HG02763 (cell line): ENCODE measurements around the gene CLCN2.
"Not testable (repeated sequence)": the region's sequence is repeated elsewhere in the genome, so short reads cannot be mapped to it uniquely, and the experiment has no call there.

Experiments used
- ATAC-seq: cut with Tn5 transposase; IDR thresholded peaks from one replicate; pipeline ENCODE4 v1.9.1; 2021; ENCODE audit warnings: mild to moderate bottlenecking, moderate library complexity; ENCODE audit not compliant: unreplicated experiment

CLCN2 gene

DNA sequence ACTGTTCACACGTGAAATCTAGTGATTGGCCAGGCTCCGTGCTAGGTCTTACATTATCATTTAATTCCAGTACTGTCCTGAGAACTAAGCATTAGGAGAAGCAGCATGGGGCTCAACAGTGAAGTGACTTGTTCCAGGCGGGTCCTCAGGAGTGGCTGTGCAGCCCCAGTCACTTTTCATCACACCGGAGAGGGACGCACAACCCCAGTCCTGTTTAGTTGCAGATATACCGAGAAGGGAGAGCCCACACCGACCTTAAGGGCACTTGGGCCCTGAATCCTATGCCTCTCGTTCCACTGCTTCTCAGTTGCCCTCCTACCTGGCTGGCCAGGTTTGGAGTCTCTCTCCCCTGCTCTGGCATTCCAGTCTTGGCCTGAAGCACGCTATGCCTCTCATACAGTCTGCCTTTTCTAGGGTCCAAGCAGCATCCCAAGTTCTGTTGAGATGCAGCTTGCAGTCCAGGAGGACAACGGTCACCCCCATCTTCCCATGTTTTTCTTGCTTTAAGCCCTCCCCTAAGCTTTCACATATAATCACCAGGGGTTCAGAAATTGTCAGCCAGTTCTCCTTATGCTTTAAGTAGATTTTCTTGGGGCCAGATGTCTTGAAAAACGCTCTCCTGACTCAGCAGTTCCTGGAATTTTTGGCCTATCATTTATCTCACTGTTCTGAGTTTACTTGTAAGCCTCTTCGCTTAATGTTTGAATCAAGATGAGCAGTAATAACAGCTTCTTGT lies 13.9 kb downstream of the CLCN2 start:
- no peak for ATAC-seq

DNA sequence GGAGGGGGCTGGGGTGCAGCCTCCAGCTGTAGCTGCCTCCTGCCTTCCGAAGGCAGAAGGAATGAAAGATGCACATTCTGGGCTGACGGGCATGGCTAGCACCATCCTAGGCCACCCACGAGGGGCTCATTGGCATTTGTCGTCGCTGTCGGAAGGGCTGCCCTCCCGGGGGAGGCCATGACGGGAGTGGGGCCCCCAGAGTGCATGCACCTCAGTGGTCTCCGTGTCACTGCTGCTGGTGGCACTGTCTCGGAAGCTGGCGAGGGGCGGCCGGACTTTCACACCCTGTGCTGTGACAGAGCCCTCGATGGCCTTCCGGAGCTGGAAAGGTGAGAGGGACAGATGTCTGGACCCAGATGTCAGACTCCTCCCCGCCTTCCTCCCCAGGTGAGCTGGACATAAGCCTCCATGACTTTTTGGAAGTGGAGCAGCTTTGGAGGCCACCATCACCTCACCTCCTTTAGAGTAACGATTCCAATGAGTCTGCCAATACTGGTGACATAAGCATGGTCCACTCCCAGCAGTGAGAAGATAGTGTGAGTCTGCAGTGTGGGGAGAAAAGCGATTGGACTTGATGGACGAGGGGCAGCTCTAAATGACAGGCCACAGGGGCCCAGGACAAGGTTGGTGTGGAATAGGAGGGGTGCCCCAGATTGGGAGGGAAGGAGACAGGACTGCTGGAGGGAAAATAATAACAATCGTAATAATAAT lies 14.8 kb downstream of the CLCN2 start:
- ATAC-seq = no peak

DNA sequence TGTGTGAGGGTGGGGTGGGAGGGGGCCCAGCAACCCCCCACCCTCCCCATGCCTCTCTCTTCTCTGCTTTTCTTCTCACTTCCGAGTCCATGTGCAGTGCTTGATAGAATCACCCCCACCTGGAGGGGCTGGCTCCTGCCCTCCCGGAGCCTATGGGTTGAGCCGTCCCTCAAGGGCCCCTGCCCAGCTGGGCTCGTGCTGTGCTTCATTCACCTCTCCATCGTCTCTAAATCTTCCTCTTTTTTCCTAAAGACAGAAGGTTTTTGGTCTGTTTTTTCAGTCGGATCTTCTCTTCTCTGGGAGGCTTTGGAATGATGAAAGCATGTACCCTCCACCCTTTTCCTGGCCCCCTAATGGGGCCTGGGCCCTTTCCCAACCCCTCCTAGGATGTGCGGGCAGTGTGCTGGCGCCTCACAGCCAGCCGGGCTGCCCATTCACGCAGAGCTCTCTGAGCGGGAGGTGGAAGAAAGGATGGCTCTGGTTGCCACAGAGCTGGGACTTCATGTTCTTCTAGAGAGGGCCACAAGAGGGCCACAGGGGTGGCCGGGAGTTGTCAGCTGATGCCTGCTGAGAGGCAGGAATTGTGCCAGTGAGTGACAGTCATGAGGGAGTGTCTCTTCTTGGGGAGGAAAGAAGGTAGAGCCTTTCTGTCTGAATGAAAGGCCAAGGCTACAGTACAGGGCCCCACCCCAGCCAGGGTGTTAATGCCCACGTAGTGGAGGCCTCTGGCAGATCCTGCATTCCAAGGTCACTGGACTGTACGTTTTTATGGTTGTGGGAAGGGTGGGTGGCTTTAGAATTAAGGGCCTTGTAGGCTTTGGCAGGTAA lies 15.9 kb downstream of the CLCN2 start:
- no peak for ATAC-seq

DNA sequence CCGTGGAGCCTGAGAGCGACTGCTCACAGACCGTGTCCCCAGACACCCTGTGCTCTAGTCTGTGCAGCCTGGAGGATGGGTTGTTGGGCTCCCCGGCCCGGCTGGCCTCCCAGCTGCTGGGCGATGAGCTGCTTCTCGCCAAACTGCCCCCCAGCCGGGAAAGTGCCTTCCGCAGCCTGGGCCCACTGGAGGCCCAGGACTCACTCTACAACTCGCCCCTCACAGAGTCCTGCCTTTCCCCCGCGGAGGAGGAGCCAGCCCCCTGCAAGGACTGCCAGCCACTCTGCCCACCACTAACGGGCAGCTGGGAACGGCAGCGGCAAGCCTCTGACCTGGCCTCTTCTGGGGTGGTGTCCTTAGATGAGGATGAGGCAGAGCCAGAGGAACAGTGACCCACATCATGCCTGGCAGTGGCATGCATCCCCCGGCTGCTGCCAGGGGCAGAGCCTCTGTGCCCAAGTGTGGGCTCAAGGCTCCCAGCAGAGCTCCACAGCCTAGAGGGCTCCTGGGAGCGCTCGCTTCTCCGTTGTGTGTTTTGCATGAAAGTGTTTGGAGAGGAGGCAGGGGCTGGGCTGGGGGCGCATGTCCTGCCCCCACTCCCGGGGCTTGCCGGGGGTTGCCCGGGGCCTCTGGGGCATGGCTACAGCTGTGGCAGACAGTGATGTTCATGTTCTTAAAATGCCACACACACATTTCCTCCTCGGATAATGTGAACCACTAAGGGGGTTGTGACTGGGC lies 16.7 kb downstream of the CLCN2 start:
- ATAC-seq = no peak

DNA sequence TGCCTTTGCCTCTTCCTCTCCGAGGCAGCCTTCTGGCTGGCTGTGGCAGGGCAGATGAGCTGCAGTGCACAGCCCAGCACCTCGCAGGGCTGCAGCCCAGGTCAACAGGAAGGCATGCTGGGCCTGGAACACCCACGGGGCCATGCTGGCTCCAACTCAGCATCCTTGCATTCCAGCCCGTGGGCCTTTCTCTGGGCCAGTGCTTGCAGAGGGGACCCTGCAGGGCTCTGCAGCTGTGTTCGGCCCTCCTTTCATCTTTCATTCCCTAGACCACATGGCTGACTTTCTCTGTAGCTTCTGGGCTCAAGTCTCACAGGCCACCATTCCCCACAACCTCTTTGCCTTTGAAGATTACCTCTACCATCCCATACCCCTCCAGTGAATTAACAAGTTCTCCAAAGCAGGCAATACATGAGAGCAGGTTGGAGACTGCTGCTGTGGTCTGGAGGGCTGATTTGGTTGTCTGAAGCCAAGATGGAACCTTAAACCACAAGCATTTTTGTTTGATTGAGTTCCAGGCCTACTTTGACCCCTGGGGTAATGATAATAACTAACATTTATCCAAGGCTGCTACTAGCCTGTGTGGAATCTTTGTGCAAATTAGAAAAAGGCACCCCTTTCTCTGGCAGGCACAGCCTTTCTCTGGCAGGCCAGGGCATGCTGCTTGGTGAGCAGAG lies 18.1 kb downstream of the CLCN2 start:
- no peak for ATAC-seq

DNA sequence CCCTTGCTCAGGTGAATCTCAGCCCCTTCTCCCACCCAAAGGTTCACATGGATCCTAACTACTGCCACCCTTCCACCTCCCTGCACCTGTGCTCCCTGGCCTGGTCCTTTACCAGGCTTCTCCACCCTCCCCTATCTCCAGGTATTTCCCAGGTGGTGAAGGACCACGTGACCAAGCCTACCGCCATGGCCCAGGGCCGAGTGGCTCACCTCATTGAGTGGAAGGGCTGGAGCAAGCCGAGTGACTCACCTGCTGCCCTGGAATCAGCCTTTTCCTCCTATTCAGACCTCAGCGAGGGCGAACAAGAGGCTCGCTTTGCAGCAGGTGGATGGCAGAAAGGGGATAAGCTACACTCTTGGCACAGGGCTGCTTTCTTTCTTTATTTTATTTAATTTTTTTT lies 19.5 kb downstream of the CLCN2 start:
- ATAC-seq = no peak

DNA sequence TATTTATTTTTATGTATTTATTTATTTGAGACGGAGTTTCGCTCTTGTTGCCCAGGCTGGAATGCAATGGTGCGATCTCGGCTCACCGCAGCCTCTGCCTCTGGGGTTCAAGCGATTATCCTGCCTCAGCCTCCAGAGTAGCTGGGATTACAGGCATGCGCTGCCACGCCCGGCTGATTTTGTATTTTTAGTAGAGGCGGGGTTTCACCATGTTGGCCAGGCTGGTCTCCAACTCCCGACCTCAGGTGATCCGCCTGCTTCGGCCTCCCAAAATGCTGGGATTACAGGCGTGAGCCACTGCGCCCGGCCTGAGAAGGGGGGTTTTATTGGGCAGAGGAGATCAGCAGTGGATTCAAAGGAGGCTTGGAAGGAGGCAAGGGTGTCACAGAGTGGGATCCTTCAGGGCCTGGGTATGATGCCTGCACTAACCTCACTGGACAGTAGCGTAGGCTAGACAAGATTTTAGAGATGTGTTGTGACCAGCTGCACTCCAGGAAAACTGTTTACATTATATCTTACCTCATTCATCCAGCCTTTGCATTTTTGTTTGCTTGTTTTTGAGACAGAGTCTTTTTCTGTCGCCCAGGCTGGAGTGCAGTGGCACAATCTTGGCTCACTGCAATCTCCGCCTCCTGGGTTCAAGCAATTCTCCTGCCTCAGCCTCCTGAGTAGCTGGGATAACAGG lies 21.8 kb downstream of the CLCN2 start:
- ATAC-seq = not testable (repeated sequence)

DNA sequence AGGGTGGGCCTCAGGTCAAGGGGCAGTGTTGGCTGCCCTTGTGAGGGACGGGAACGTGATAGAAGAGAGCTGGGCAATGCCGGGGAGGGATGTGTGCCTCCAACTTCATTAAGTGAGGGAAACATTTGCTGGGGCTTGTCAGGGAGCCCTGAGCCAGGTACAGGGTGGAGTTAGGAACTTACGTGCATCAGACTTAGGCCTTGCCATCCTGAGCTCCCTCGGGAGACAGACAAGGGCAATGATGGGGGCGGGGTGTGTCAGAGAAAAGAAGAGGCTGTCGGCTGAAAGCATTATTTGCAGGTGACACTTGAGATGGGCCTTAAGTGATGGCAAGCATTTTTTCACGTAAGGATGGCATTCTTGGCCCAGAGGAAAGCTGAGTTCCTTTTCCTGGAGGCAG lies 22.4 kb downstream of the CLCN2 start:
- ATAC-seq = no peak

DNA sequence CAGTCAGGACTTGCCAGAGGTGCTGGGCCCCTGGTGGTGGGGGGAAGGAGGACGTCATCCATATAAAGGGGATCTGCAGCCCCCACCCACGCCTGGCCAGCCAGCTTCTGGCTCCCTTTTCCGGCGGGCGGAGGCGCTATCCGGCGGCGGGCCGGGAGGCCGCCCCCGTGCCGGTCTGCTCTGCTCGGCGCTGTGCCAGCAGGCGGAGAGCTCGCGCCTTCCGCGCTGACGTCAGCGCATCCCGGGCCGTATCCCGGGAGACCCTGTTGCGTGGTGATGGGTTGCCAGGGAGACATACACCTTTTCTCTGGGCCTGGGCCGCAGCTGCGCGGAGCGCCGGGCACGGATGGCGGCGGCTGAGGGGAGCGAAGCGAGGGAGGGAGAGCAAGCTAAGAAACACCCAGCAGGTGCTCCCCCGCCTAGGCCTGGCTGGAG lies 22.9 kb downstream of the CLCN2 start:
- ATAC-seq = no peak

DNA sequence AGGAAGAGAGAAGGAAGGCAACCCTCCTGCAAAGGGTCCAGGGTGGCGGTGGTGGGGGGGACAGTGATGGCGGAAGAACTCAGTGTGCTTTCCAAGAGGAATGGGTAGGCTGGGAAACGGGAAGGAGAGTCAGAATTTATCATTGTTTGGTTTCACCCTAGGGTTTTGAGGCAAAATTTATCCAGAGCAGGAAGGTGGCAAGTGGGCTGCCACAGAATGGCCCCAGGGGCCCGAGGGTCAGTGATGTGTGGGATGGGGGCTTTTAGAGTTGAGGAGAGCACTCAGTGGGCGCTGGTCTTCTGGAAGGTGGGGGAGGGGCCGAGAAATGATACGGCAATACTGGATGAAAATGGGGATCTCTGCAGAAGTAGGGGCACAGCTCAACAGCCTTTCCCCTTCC lies 23.4 kb downstream of the CLCN2 start:
- no peak for ATAC-seq

DNA sequence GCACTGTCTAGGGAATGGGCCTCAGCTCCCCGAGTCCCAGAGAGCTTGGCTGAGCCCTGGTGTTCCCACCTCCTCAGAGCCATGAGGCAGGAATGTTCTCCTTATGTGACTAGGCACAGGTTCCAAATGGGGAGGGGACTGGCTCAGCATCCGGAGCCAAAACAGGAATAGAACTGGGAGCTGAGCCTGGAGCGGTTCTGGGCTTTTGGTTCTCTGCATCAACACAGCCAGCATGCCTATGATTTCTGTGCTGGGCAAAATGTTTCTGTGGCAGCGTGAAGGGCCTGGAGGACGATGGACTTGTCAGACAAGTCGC lies 24.0 kb downstream of the CLCN2 start, which contains the start of gene FAM131A:
TSS of gene FAM131A (plus strand) at position 202 of the 316 bp plus-strand sequence. CDS start at position 233, 31 bp downstream.
- ATAC-seq = no peak

DNA sequence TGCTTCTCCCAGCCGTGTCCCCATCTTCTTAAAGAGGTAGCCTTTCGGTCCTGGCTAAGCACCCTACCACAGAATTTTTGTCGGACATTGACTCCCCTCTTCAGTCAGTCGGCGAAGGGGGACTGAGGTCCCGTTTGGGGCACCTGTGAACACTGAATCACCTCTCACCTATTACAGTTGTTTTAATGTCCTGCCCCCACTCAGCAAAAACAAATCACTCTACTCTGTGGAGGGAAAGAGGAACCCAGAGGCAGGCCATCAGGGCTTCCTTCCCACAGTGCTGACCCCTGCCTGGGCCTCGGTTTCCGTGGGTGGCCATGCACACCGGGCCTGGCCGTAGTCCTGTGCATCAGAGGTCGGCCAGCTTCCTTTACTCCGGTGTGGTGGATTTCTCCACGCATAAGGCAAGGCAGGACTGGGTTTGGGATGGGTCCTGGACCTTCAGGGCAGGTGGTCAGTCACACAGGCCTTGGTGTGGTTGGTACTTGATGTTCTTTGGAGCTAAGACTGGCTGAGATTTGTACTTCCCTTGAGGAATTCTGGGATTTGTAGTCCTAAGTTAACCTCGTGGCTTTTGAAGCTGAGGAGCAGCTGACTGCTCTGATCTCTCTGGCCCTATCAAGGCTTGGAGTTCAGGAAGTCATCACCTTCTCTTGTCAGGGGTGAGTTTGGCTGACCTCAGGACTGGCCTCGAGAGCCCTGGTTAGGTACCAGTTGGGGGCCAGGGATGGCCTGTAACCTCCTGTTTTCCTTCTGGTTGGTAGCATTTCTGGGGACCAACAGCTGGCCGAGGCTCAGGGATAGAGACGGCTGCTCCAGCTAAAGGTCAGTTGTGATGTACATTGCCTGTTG lies 24.6 kb downstream of the CLCN2 start:
- ATAC-seq = no peak

DNA sequence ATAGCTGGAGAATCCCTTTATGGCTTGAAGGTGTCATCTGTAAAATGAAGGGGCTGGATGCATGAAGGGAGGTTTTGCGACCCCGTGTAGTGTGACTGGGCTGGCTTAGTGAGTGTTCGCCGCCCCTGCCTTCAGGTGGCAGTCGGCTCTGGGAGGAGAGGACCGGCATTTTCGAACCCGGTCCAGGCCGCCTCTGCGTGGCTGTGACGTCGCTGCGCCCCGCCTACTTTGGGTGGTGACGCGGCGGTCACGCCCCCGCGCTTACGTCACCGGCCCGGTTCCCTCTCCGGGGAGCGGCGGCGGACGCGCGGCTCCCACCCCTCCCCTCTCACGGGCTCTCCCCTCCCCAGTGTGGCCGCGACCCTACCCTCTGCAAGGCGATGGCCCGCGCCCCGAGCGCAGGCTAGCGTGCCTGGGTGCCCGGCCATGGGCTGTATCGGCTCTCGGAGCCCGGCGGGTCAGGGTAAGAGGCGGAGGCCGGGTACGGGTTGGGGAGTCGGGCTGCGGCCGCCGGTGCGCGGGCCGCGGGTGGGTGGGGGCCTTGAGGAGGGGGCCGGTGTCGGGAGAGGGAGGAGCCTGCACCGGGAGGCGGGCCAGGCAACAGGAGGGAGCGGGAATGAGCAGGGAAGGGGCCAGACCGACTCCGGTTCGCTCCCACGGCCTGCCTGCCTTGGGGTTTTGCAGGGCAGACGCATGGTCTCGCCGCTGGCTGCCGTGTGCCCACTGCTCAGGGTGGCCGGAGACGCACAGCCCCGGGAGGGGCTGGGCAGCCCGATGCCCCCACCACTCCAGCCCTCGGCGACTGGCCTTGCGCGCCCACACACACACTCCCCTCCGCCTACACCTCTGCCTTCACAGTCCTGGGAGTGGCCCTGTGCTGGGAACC lies 25.5 kb downstream of the CLCN2 start:
- ATAC-seq = peak; percentile 75

DNA sequence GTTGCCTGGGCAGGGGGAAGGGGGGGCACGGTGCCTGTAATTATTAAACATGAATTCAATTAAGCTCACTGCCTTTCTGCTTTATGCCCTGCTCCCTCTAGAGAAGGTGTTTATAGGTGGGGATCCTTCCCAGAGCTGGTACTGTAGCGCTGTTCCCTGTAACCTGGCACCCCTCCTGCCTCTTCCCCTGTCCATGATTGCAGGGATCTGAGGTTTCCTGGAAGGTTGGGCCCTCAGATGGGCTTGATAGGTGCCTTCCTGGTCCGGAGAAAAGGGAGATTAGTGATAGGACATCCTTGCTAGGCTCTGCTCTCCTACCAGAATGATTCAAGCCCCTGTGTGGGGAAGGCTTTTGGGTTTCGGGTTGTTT lies 26.1 kb downstream of the CLCN2 start:
- ATAC-seq = no peak

DNA sequence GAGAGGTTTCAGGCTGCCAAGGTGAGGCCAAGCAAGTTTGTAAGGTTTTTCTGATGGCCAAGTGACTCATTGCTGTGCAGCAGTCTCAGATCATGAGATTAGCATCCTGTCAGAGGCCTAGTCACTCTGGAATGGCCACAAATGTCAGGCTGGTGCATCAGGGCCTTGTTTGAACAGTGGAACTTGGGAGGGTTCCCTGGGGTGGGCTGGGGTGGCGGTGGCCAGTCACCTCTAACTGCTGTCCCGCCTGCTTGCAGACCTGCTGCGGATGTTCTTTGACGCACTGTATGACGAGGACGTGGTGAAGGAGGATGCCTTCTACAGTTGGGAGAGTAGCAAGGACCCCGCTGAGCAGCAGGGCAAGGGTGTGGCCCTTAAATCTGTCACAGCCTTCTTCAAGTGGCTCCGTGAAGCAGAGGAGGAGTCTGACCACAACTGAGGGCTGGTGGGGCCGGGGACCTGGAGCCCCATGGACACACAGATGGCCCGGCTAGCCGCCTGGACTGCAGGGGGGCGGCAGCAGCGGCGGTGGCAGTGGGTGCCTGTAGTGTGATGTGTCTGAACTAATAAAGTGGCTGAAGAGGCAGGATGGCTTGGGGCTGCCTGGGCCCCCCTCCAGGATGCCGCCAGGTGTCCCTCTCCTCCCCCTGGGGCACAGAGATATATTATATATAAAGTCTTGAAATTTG lies 26.8 kb downstream of the CLCN2 start:
- ATAC-seq = no peak

DNA sequence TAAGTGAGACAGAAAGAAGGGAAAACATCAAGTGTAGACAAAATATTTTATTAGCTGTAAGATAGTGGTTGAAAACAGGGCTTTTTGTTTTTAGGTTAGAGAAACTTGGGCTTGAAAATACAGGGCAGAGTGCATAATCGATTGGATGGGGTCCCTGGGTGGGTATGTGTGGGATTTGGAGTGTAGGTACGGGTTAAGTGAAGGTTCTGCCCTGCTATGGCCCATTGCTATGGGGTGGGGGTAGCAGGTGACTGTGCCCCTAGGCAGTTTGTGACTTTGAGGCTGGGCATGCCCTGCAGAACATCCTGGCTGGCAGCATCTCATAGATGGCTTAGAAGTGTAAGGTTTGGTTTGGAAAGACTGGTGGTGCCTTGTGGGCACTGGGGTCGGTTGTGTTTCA lies 27.7 kb downstream of the CLCN2 start:
- no peak for ATAC-seq

DNA sequence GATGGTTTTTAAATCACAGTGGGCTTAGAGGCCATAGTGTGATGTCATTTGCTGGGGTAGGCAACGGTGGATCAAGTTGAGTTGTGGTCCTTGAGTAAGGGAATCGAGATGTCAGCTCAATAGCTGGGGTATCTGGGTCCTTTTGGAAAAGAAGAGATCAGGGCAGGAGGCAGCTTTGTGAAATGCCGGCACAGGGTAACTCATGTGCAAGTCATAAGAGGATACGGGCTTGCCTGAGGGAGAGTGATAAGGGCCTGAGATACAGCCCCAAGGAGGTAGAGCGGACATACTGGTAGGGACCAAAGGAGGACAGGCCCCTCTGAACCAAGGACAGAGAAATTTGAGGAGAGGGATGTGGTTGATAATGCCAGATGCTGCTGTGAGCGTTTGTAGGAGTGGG lies 28.2 kb downstream of the CLCN2 start:
- ATAC-seq = no peak
